WERI-Rb-1 (cell line): ENCODE results near the gene ACIN1.

Experiments used
- DNase-seq: peaks from one replicate; pipeline ENCODE4 v3.0.0-alpha.2; 2020
- H3K27ac ChIP-seq: fragments of 250-450 bp; sonication (Bioruptor Pico); 2 replicates; pipeline ENCODE4 v1.5.1; 2020; ENCODE audit warnings: mild to moderate bottlenecking, moderate library complexity
- H3K27me3 ChIP-seq: fragments of 250-450 bp; sonication (Bioruptor Pico); 2 replicates; pipeline ENCODE4 v1.5.1; 2021; ENCODE audit warnings: mild to moderate bottlenecking, low read depth, moderate library complexity; ENCODE audit not compliant: insufficient read depth, severe bottlenecking
- H3K36me3 ChIP-seq: fragments of 250-450 bp; sonication (Bioruptor Pico); 2 replicates; pipeline ENCODE4 v1.5.1; 2020; ENCODE audit warnings: mild to moderate bottlenecking, moderate library complexity
- H3K4me3 ChIP-seq: 2 replicates; pipeline ENCODE4 v1.5.1; 2011; ENCODE audit warnings: low read depth, mild to moderate bottlenecking, control low read depth, low read length
- H3K9me3 ChIP-seq: fragments of 250-450 bp; sonication (Bioruptor Pico); 2 replicates; pipeline ENCODE4 v1.5.1; 2021; ENCODE audit warnings: mild to moderate bottlenecking, moderate library complexity; ENCODE audit not compliant: severe bottlenecking
- TF ChIP-seq, protein P1 (sequence below): IDR thresholded peaks from 2 replicates; pipeline ENCODE4 v1.5.1; 2011; ENCODE audit warnings: low read depth, mild to moderate bottlenecking, control low read depth, inconsistent platforms, low read length

Gene ACIN1

DNA sequence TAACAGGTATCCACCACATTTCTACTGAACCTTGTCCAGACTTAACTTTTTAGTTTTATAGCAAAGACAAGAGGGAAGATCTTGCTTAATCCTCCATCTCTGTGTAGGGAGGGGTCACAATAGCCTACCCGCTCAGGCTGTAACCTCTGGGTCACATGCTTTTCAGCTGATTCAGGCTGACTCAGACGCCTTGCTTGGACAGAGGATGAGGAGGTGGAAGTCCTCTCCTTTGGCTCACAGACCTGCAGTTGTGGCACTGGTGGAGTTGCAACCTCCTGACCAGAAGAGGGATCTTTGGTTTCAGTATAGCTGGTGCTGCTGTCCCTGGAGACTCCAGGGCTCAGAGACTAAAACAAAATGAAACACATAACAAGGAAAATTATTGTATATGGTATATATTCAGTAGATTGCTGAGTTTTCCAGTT lies 16.2 kb downstream of the ACIN1 start:
- peak; percentile 54 for DNase-seq
- H3K27ac ChIP-seq: no peak overlapping the region
- no peak overlapping the region for H3K4me3 ChIP-seq
- H3K27me3 ChIP-seq: no peaks in the 10 kb centered on the region
- H3K36me3 ChIP-seq: peaks cover 94% of the 10 kb centered on the region
- no peaks in the 10 kb centered on the region for H3K9me3 ChIP-seq
- TF ChIP-seq, protein P1, sequence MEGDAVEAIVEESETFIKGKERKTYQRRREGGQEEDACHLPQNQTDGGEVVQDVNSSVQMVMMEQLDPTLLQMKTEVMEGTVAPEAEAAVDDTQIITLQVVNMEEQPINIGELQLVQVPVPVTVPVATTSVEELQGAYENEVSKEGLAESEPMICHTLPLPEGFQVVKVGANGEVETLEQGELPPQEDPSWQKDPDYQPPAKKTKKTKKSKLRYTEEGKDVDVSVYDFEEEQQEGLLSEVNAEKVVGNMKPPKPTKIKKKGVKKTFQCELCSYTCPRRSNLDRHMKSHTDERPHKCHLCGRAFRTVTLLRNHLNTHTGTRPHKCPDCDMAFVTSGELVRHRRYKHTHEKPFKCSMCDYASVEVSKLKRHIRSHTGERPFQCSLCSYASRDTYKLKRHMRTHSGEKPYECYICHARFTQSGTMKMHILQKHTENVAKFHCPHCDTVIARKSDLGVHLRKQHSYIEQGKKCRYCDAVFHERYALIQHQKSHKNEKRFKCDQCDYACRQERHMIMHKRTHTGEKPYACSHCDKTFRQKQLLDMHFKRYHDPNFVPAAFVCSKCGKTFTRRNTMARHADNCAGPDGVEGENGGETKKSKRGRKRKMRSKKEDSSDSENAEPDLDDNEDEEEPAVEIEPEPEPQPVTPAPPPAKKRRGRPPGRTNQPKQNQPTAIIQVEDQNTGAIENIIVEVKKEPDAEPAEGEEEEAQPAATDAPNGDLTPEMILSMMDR: no peak

DNA sequence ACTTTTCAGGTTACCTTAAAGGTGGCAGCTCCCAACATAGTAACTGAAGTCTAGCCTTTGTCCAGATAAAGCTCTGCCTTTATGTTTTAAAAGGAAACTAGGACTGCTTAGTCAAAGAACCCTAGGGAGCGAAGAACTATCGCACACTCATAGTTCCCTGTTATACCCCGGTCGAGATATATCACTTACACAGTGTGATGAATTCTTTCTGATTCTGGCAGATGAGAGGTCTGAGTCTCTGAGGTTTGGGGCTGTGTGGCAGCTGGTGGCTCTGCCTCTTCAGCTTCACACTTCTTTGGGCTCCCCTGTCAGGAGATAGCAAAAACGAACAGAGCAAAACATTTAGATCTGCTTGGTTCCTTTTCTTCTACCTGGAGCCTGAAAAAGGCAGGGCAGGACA lies 17.0 kb downstream of the ACIN1 start:
- H3K4me3 ChIP-seq: no peak overlapping the region
- peak overlapping the region; percentile 13; the same call in 1 of the 2 replicates for H3K27ac ChIP-seq
- DNase-seq: no peak
- no peaks in the 10 kb centered on the region for H3K27me3 ChIP-seq
- peaks cover 91% of the 10 kb centered on the region for H3K36me3 ChIP-seq
- no peaks in the 10 kb centered on the region for H3K9me3 ChIP-seq
- TF ChIP-seq, protein P1: no peak

DNA sequence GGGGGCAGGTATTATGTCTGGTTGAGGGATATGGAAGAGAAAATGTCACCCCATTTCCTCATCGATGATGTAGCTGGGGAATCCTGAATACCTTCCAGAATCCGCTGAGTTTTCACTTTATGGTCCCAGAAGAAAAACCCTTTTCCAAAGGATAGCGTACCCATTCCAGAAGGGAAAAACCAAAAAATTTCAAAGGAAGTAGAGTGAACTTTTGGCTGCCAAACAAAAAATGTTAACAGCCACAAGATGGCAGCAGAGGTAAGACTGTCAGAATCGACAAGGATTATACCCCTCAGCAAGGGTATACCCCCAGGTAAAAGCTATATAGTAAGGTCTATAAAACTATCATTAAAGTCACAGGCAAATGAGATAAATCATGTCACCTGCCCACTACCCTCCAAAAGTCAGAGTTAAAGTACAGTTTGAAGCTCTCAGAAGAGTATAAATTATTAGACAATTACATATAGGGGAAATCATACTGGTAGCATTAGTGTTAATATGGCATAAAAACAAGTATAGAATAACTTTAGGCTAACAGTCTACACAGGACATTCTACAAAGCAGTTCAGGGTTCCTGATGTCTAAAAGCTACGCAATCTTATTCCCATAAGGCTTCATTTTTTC lies 18.0 kb downstream of the ACIN1 start:
- Histone ChIP-seq H3K27ac (no peak overlapping the region), H3K9me3 (no peaks in the 10 kb centered on the region), H3K4me3 (no peak overlapping the region), H3K36me3 (peaks cover 86% of the 10 kb centered on the region), H3K27me3 (no peaks in the 10 kb centered on the region)
- DNase-seq: no peak
- TF ChIP-seq, protein P1: peak; percentile 40

DNA sequence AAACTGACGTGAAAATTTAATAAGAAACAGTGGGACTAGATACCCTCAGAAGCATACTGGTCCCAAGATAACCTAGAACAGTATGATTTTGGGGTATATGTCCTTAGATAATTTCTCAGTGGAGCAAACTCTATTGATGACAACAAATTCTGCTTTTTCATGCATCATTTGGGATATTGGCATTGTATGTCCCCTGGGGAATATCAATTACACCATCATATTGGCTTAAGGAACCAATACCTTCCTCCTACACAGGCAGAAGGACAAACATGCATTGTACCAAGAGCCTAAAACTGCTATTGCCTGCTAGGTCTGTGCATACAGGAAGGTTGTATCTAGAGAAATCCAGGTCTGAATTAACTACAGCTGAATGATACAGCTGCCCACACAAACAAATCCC lies 20.0 kb downstream of the ACIN1 start:
- Histone ChIP-seq H3K4me3 (no peak overlapping the region), H3K36me3 (peaks cover 69% of the 10 kb centered on the region), H3K27ac (no peak overlapping the region), H3K9me3 (no peaks in the 10 kb centered on the region), H3K27me3 (no peaks in the 10 kb centered on the region)
- TF ChIP-seq, protein P1: no peak
- DNase-seq: no peak

DNA sequence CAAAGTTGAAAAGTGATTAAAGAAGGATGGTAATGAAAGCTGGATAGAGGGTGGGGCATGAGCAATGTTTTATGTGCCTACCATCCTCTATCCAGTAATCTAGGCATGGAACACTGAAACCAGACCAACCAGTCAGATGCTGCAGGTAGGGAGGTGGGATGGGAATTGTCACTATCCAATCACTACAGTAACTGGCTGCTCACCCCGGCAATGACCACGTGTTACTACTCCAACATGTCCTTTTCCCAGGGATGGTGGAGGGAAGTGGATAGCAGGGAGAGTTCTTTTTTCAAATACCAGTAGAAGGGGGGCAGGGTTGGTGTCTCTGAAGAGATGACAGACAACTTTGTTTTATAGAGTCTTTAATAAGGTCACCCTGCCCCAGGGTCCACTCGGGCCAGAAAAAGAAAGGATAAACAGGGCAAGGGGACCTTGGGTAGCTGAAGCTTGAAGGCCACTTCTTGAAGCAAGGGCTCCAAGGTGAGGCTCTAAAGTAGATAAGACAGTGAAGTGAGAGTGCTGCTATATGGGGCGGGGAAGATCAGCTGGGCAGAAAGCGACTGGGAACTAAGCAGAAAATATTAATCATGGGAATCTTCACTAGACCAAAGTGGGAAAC lies 22.9 kb downstream of the ACIN1 start:
- H3K36me3 ChIP-seq: peaks cover 62% of the 10 kb centered on the region
- TF ChIP-seq, protein P1: no peak
- DNase-seq: no peak
- peak overlapping the region; percentile 99 for H3K4me3 ChIP-seq
- no peaks in the 10 kb centered on the region for H3K27me3 ChIP-seq
- H3K9me3 ChIP-seq: no peaks in the 10 kb centered on the region
- peak overlapping the region; percentile 86 for H3K27ac ChIP-seq
